Stimulated activated naive CD4-positive, alpha-beta T cell treated with Interleukin-2 at 50 U/mL for 16 hours (primary cell): ENCODE results near the gene ZG16B.

Experiments
- DNase-seq: peaks from one replicate; lab custom pipeline; 2025; lab: John Stamatoyannopoulos, UW

The ZG16B gene

DNA sequence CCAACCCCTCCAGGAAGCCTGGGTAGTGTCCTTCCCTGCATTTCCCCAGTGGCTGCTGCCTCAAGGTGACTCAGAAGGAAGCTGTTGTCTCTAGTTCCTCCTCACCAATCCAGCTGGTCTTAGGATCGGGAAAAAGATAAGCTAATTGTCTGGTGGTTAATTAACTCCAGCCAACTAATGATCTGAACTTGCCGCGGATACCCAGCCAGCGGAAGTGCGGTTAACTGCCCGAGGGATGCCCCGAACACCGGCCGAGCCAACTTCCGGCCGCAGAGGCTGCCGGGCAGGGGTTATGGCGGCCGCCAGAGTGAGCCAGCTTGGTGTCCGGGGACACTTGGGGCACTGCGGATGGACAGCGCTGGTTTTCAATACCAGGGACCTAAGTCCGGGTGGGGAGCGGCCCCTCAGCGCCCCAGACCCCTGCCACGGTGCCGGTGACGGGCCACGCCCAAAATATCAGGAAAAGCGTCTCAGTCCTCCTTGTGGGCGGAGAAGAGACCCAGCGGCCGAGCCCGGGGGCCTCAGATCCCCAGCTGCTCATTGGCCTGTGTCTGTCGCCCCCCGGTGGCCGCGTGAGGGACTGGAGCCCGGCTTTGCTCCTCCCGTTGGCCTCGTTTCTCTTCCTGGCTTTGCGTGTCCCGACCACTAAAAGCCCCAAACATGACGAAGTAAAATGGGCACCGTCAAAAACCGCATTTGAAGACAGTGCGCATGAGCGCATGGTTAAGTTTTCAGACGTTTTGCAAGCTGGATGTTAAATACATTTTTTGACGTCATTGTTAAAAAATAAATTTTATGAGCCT lies 38.1 kb downstream of the ZG16B start:
- DNase-seq: peak; percentile 94

GRCh38 chr16:2871926-2872325 lies 41.8 kb downstream of the ZG16B start:
- DNase-seq: no peak

DNA sequence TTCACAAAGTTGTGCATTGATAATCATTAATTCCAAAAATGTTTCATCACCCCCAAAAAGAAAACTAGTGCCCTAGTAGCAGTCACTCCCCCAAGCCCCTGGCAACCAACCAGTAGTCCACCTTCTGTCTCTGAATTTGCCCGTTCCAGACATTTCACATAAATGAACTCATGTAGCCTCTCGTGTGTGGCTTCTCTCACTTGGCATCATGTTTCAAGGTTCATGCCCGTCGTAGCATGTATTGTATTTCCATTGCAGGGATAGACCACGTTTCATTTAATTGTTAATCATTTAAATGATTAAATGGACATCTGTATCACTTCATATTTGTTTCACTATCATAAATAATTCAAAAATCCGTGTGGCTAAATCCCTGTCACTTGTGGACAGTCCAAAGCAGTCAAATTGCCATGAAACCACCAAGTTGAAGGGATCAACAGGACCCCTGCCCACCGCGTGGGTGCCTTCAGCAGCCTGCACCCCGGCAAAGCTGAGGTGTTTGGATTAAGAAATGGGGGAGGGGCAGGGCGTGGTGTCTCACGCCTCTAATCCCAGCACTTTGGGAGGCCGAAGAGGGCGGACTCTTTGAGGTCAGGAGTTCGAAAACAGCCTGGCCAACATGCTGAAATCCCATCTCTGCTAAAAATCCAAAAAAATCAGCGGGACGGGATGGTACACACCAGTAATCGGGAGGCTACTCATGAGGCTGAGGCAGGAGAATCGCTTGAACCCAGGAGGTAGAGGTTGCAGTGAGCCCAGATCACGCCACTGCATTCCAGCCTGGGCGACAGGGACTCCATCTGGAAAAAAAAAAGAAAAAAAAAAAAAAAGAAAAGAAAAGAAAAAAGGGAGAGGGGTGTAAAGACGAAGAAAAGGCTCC lies 44.2 kb downstream of the ZG16B start:
- DNase-seq: no peak

- DNase-seq: peak; percentile 62
Observed at GRCh38 chr16:2874912-2875362, 44.8 kb downstream of the ZG16B start.

GRCh38 chr16:2879854-2880508 lies 49.9 kb downstream of the ZG16B start:
- no peak for DNase-seq
